ENCODE measurements around the gene PSMC3.
A peak's percentile ranks its signal among the peaks of the same experiment; 100 is the strongest.

Gene PSMC3

DNA sequence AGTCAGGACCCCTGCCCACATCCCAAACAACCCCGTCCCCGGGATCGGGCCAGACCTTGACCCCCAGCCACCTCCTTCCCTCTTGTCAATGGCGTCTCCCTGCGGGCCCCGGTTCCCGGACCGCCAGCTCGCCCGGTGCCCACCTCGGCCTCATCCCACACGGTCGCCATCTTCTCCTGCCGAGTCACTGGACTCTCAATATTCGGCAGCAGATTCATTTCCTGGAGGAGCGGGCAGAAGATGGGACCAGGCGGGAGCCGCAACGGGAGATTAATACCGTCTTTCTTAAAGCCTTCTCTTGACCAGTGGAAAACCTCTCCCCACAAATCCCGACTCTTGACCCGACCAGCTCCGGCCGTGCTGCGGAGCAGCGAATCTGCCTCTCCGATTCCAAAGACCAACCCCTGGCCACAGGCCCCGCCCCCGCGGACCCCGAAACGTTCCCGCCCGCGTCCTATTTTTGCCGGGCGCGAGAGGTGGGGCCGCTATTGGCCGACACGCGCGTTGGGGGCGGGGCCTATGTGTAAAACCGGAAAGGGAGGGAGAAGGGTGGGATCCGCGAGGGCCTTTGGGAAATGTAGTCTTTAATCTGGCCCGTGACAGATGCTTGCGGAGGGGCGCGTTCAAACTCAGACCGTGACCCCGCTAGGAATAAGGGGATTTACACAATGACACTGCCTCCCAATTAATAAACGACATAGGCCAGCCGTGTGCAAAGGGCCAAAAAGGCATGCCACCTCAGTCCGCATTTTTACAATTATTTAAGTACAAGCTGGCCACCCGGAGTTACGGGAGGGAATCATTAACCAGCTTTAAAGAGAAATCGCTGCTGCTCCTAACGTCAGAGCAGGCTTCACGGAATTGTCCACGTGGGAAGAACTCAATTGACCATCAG, at the start of gene PSMC3:
Gene PSMC3, minus strand, starts transcription at position 378 of the 895 bp plus-strand sequence. Its CDS starts 160 bp downstream, at position 218.
- DNase-seq (ENCODE audit: low read depth in 2 of 2) = peak; percentile 93 to 94

DNA sequence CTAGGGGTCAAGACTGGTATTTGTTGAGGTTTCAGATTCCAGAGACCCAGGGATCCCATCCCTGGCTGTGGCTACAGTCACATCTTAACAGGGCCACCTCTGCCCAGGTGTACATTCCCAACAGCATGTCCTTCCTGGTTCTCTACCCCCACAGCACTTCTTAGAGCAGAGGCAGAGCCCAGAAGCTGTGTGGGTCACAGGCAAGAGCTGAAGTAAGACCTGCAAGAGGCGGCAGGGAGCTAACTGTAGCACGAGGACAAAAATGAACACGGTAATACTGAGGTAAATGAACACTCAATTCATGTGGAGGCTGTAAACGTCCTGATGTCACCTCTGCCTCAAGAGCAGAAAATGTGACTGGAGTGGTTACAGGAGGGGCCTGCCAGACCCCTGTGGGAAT, 44.4 kb upstream of the PSMC3 start:
- no peak for DNase-seq (ENCODE audit: low read depth in 2 of 2)

DNA sequence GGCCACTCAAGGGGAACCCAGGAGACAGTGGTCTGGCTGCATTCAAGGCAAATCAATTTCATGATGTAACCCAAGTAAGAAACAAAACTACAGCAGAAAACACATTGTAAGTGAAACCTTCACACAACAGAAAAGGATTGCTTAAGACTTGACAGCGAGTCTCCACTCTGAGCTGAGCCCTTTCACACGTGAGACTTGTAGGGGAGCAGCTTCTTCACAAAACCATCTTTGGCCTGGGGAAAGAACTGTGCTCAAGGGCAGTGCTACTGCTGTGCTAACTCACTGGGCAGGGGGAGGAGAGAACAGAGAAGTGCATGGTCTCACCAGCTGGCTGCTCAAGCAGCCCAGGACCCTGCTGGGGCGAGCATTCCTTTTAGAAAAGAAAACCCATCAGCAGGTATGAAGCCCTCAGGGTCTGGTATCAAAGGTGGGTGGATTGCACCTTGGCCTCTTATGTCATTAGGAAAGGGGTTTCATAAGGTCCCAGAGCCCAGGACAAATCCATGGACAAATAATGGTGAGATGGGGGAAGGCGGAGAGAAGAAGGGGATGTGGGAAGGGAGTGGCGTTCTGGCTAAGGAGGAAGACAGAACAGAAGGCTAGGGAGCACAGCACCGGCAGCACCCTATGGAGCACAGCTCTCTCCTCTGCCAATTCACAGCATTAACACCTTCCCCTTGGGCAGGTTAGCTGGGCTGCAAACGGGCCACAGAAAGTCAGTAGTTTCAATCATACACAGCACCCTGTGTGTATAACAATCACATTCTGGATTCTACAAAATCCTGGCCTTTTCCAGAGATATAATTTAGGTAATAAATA, 43.3 kb upstream of the PSMC3 start:
- DNase-seq (ENCODE audit: low read depth in 2 of 2) = no peak

DNA sequence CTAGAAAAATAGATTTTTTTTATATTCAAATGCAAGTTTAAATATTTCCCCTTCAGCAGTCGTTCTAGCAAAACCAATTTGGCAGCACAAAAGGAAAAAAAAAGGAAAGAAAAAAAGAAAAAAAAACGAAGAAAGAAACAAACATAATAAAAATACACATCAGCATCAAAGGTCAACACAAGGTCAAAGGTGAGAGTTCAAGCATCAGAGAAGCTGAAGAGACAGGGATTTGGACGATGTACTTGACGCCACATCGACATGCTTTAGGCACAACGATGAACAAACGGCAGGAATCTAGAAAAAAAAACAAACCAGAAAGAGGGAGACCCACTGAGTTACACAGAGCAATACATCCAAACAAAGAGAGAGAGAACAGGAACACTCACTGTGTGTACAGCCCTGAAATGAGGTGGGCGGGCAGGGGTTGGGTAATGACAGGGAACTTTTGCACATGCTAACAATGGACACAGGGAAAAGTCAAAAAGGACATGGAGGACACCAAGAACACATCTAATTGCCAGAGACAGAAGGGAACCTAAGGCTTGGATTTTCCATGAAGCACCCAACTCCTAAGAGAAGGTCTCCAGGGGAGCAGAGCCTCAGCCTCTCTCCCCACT, 42.5 kb upstream of the PSMC3 start:
- no peak for DNase-seq (ENCODE audit: low read depth in 2 of 2)

DNA sequence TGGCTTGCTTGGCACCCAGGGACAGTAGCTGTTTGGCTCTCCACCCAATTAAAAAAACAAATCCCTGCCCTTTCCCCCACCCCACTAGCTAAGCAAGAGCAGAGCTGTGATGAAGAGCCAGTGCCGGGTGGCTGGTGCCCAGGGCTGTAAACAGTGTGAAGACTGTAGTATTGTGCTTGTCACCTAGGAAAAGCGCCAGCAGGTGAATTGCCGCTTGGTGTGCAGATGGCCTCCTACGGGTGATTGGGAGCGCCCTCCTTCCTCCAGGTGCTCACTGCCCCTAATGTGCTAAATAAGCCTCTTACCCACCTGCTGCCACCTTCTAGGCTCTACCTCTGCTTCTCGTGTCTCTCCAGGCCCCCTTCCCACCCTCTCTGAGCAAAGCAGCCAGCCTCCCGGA, 41.1 kb upstream of the PSMC3 start:
- no peak for DNase-seq (ENCODE audit: low read depth in 2 of 2)

GRCh38 chr11:47466701-47467250, 40.5 kb upstream of the PSMC3 start:
- DNase-seq (ENCODE audit: low read depth in 2 of 2) = no peak

DNA sequence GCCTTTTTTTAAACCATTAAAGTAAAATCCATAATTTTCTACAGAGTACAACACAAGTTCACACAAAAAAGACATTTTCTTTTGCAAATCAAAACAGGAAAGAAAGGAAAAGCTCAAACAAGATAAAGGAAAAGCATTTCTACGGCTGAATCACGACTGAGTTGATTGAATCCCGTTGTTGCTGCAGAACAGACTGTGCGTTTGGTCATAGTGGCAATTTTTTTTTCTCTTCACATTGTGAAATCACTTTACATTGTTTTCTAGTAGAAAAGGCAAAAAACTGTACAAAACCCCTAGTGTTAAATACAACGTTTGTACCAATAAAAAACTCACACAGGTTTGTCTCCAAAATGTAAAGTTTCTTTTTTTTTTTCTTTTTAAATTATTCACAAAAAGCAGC, 40.0 kb upstream of the PSMC3 start:
- DNase-seq (ENCODE audit: low read depth in 2 of 2) = no peak

DNA sequence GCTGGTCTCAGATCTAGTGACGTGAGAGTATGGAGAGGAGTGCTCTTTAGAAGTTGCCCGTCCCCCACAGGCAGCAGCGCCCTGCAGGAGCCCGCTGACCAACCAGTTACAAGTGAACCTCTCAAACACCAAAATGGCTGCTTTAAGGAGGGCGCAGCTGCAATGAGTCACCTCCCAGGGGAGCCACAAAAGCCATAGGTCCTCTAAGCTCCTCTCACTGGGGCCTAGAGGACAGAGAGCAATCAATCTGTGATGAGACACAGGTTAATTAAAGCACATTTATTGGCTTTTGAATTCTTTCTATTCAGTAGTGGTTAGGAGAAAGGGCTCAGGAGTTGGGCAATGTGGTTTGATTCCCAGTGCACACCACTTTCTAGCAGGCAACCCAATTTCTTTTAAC, 38.2 kb upstream of the PSMC3 start:
- DNase-seq (ENCODE audit: low read depth in 2 of 2) = no peak

DNA sequence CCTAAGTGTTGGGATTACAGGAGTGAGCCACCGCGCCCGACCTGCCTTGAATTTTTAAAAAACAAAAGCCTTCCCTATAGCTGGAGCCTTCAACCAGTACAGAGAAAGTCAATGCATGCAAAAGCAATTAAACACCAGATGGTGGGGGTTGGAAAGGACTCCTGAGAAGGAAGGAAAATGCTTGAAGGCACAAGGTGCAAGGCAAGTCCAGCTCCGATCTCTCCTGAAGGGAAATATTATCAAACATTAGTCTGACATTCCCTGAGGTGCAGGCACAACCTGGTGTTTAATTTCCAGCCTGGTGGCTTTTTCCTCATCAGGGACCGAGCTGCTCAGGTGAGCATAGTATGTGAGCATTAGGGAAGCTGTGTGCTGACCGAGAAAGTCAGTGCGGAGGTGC, 35.6 kb upstream of the PSMC3 start:
- DNase-seq (ENCODE audit: low read depth in 2 of 2) = no peak

- DNase-seq (ENCODE audit: low read depth in 2 of 2) = no peak
Measured at GRCh38 chr11:47460571-47461235, 34.5 kb upstream of the PSMC3 start.

DNA sequence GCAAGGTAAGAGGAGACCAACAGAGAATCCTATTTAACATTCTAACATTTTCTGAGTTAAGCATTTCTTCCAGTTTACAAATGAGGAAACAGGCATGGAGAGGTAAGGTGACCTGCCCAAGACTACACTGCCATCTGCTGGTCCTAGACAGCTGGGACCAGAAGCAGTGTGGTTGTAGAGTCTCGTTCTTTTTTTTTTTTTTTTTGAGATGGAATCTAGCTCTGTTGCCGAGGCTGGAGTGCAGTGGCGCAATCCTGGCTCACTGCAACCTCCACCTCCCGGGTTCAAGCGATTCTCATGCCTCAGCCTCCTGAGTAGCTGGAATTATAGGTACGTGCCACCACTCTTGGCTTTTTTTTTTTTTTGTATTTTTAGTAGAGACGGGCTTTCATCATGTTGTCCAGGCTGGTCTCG, 28.0 kb upstream of the PSMC3 start:
- DNase-seq (ENCODE audit: low read depth in 2 of 2) = peak; percentile 50 to 58

GRCh38 chr11:47453365-47453764, 27.1 kb upstream of the PSMC3 start:
- DNase-seq (ENCODE audit: low read depth in 2 of 2) = no peak

DNA sequence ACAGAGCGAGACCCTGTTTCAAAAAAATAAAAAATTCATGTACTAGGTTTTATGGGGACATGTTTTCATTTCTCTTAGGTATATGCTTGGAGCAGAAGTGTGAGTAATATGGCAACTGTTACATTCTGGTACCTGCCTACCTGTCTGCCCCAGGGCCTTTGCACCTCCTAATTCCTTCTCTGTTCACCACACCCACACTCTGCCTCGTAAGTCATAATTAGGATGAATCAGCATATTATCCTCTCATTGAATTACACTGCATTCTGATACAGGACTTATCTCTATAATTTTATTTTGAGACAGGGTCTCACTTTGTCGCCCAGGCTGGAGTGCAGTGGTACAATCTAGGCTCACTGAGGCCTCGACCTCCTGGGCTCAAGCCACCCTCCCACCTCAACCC, 25.8 kb upstream of the PSMC3 start:
- no peak for DNase-seq (ENCODE audit: low read depth in 2 of 2)

DNA sequence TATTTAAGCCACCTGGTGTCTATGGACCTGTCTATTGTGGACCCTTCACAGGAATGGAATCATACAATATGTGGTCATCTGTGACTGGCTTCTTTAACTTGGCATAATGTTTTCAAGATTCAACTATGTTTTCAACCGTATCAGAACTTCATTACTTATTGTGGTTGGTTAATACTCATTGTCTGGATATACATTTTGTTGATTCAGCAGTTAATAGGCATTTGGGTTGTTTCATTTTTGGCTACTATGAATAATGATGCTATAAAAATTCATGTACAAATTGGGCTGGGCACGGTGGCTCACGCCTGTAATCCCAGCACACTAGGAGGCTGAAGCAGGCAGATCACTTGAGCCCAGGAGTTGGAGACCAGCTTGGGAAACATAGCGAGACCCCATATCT, 25.2 kb upstream of the PSMC3 start:
- no peak for DNase-seq (ENCODE audit: low read depth in 2 of 2)

DNA sequence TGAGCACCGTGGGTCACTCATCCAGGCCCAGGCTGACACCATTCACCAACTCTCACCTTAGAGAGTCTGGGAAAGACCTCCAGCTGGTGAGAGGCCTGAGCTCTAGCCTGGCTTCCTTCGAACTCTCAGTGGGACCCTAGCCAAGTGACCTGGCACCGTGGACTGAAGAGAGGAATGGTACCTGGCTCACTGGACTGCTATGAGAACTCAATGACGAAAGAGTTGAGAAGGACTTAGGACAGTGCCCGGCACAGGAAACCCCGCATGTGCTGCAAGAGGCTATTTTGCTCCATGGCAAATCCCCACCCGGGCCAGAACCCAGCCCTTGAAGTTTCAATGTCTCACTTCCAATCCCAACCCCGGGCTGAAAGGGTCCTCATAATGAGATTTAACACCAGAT, 23.3 kb upstream of the PSMC3 start:
- DNase-seq (ENCODE audit: low read depth in 2 of 2) = no peak

- DNase-seq (ENCODE audit: low read depth in 2 of 2) = no peak
Measured at GRCh38 chr11:47448566-47449427, 22.6 kb upstream of the PSMC3 start, which contains the start of gene RAPSN. TSS of gene RAPSN (minus strand) at chr11:47449136. CDS start at chr11:47448964, 172 bp downstream.

DNA sequence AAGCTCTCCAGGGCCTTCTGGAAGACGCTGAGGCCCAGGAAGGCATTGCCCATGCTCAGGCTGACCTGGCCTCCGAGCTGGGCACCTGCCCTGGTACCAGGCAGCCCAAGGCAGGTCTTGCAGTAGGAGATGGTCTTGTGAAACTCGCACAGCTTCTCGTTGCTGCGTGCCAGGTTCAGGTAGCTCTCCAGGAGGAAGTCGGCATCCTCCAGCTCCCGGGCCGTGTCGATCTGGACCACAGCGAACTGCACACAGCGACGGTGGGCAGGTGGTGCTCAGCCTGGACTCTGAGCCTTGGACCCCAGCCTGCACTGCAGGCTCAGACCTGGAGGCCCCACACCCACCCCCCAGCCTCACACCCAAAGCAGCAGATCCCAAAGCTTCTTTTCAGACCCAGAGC, 21.7 kb upstream of the PSMC3 start:
- no peak for DNase-seq (ENCODE audit: low read depth in 2 of 2)

GRCh38 chr11:47446833-47447232, 20.6 kb upstream of the PSMC3 start:
- DNase-seq (ENCODE audit: low read depth in 2 of 2) = no peak

DNA sequence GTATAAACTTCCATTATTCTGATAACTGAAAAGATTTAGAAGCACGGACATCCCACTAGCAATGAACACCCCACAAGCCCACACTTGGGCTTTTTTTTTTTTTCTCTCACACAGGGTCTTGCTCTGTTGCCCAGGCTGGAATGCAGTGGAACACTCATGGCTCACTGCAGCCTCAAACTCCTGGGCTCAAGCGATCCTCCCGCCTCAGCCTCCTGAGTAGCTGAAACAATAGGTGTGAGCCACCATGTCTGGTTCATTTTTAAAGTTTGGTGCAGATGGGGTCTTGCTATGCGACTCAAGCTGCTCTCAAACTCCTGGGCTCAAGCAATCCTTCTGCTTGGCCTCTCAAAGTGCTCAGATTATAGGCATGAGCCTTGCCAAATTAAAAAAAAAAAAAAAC, 19.6 kb upstream of the PSMC3 start:
- no peak for DNase-seq (ENCODE audit: low read depth in 2 of 2)

DNA sequence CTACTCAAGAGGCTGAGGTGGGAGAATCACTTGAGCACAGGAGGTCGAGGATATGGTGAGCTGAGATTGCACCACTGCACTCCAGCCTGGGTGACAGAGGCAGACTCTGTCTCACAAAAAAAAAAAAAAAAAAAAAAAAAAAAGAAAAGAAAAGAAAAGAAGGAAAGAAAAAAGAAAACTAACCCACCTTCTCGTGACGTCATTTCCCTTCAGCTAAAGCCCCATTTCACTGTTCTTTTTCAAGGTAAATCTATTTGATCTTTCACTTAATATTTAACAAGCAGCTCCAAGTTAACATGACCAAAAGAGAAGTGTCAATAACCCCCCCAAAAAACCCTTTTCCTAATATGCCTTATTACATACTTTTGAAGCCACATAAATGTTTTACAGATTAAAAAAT, 17.6 kb upstream of the PSMC3 start:
- DNase-seq (ENCODE audit: low read depth in 2 of 2) = no peak
